ENCODE data around the gene METRNL. TPM values are rescaled to one million over a fixed set of nuclear protein-coding genes. Genes with fewer than 3 reads are reported as not detected.

METRNL gene
- total RNA-seq, 1 donor = 105 TPM

DNA sequence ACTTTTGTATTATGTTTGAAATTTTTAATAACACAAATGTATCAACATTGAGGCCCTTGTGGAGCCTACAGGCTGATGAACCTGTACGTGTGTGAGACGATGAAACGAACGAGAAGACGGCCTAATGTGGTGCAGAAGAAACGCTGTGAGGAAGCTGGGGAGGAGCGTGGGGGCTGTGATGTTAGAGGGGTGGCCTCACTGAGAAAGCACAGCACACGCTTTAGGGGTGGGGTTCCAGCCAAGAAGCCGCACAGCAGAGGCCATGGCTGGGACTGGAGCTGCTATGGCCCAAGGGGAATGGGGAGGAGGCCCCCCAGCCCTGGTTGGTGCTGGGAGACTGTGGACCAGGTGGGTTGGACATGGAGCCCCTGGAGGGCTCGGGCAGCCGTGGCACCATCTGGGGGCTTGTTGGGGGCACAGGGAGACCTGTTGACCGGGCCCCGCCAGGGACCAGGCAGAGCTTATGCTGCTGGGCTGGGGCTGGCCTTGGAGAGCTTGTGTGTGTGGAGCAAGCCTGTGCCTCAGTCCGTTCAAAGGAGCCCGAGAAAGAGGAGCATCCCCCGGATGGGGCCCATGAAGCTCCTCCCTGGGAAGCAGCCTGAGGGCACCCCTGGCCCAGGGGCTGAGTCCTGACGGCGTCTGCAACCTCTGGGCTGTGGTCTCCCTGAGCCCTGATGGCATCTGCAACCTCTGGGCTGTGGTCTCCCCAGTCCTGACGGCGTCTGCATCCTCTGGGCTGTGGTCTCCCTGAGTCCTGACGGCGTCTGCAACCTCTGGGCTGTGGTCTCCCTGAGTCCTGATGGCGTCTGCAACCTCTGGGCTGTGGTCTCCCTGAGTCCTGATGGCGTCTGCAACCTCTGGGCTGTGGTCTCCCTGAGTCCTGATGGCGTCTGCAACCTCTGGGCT lies 44.7 kb downstream of the METRNL start:
- TF ChIP-seq, protein P1, sequence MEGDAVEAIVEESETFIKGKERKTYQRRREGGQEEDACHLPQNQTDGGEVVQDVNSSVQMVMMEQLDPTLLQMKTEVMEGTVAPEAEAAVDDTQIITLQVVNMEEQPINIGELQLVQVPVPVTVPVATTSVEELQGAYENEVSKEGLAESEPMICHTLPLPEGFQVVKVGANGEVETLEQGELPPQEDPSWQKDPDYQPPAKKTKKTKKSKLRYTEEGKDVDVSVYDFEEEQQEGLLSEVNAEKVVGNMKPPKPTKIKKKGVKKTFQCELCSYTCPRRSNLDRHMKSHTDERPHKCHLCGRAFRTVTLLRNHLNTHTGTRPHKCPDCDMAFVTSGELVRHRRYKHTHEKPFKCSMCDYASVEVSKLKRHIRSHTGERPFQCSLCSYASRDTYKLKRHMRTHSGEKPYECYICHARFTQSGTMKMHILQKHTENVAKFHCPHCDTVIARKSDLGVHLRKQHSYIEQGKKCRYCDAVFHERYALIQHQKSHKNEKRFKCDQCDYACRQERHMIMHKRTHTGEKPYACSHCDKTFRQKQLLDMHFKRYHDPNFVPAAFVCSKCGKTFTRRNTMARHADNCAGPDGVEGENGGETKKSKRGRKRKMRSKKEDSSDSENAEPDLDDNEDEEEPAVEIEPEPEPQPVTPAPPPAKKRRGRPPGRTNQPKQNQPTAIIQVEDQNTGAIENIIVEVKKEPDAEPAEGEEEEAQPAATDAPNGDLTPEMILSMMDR (IDR thresholded peaks at IDR 0.05; ENCODE audit: insufficient read depth, low read length) = no peak
- H3K4me3 ChIP-seq (ENCODE audit: low read depth, low read length) = no peak overlapping the region
- DNase-seq (ENCODE audit: low read depth) = no peak

DNA sequence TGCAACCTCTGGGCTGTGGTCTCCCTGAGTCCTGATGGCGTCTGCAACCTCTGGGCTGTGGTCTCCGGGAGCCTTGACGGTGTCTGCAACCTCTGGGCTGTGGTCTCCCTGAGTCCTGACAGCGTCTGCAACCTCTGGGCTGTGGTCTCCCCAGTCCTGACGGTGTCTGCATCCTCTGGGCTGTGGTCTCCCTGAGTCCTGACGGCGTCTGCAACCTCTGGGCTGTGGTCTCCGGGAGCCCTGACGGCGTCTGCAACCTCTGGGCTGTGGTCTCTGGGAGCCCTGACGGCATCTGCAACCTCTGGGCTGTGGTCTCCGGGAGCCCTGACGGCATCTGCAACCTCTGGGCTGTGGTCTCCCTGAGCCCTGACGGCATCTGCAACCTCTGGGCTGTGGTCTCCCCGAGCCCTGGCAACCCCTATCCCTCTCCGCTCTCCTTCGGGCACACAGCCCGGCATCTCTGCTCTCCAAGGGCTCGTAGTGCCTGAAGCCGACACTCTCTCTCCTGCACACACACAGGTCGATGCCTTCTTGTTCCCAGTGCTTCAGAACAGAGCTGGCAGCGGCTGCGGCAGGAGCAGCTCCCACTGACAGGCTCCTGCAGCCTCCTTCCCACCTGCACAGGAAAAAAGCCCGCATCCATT lies 45.6 kb downstream of the METRNL start:
- TF ChIP-seq, protein P1 (IDR thresholded peaks at IDR 0.05; ENCODE audit: insufficient read depth, low read length) = no peak
- DNase-seq (ENCODE audit: low read depth) = no peak
- H3K4me3 ChIP-seq (ENCODE audit: low read depth, low read length) = no peak overlapping the region

DNA sequence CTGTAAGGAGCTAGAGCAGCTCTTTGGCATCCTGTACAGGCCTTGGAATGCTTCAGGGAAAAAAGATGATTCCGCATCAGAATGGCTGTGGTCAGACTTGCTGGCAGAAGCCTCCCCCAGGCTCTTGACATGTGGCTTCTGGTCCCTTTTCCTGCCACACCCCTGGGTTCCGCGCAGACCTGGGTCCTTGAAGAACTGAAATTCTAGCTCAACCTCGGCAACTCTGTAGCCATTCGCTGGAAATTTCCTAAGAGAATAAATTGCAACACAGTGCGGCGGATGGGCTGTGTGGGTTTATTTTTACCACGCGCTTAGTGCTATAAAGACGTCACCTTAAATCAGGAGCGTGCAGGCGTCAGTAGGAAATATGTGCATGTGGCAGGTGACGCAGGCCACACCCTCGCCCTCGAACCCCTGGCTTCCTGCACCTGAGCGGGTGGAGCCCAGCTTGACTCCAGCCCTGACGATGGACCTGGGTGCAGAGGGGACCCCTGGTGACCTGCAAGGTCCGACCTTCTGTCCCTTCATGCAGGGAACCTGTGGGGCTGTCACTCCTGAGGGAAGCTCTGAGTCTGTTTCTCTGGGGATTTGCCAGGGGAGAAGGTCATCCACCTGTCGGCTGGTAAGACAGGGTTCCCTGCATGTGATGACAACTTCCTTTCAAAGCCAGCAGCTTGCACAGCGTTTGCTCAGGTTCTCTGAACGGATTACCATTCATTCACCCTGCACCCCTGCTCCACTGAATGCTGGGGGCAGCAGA lies 46.3 kb downstream of the METRNL start:
- H3K4me3 ChIP-seq (ENCODE audit: low read depth, low read length) = no peak overlapping the region
- DNase-seq (ENCODE audit: low read depth) = no peak
- TF ChIP-seq, protein P1 (IDR thresholded peaks at IDR 0.05; ENCODE audit: insufficient read depth, low read length) = no peak

DNA sequence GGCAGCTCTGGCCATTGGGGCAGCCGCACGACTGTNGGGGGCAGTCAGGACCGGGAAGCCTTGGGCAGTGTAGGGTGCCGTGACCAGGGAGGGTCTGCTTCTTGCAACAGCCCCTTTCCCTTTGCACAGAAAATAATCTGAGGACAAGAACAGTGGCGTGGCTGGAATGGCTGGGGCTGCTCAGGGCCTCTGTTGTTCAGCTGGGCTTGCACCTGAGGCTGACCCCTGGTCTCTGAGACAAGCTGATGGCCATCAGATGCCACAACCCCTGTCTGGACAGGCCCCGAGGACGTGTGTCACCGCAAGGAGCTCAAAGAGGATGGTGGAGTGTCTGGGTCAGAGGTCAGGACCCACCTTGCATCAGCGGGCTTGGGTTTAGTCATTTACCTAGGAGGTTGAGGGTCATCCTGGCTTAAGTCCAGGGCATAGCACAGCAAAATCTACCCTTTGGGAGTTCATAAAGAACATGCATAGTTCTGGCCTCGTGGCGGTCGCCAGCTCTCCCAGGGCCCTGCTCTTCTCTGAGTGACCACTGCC lies 46.9 kb downstream of the METRNL start:
- DNase-seq (ENCODE audit: low read depth) = no peak
- no peak overlapping the region for H3K4me3 ChIP-seq (ENCODE audit: low read depth, low read length)
- TF ChIP-seq, protein P1 (IDR thresholded peaks at IDR 0.05; ENCODE audit: insufficient read depth, low read length) = no peak

DNA sequence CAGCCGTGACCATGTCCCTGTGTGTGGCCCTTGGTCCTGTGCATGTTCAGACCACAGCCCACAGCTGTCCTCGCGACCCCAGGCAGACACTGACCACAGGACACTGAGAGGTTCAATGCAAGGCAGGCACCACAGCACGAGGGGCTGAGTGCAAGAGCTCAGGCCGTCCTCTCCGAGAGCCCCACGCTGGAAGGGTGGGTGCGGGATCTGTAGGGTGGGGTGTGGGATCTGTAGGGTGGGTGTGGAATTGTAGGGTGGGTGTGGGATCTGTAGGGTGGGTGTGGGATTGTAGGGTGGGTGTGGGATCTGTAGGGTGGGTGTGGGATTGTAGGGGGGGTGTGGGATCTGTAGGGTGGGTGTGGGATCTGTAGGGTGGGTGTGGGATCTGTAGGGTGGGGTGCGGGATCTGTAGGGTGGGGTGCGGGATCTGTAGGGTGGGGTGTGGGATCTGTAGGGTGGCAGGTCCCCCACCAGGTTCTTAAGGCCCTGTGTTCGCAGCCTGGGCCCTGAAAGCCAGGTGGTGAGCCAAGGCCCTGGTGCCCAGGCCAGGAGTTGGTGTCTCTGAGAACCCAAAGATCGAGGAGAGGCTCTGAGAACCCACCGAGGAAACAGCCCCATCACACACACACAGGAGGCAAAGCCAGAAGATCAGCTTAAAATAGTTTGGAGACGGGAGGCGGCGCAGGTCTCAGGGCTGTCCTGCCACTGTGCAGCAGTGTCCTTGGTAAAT lies 48.2 kb downstream of the METRNL start:
- no peak for DNase-seq (ENCODE audit: low read depth)
- TF ChIP-seq, protein P1 (IDR thresholded peaks at IDR 0.05; ENCODE audit: insufficient read depth, low read length) = no peak
- no peak overlapping the region for H3K4me3 ChIP-seq (ENCODE audit: low read depth, low read length)

Measured in fibroblast of the aortic adventitia (primary cell).